ENCODE data around the gene GUCY1A1. TPM values are rescaled to one million over a fixed set of nuclear protein-coding genes. Genes with fewer than 3 reads are reported as not detected.
"Not testable (repeated sequence)": the region's sequence is repeated elsewhere in the genome, so short reads cannot be mapped to it uniquely, and the experiment has no call there.

The GUCY1A1 gene
- total RNA-seq, 4 donors from 2014 or later = 2.3 to 14.9 (median 7.8) TPM

DNA sequence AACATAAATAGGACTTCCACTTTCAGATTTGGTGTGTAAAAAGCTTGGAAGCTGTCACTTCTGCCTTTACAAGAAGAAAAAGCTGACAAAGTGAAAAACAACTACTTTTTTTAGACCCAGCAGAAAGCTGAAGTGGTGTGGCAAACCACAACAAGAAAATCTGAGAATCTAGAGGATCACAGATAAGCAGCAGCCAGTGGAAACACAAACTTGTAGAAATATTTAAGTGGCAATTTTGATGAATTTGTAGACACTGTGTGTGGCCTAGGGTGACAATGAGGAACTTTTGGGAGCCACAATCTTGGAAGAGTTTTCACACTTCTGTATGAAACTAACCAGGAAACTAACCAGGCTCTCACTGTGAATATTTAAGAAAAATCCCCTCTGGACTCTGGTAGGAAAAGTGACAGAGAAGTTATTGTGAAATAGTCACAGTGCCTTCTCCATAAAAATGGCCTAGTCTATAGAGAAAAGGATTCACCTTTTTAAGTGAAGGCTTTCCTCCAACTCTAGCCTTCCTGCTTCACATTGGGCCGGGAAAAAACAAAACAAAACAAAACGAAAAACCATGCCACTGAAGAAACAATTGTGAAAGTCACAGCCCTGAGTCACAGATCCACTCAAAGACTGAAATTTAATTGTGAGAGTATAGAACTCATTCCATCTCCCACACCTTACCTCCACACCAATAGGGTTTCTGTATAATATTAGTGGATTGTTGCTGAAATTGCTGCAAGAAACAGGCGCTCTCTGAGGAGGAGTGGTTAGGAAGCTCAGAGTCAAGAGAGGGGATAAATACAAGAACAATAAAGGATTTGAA lies 26.7 kb upstream of the GUCY1A1 start:
- no peaks in the 10 kb centered on the region for H3K9me3 ChIP-seq
- H3K4me1 ChIP-seq = no peaks in the 10 kb centered on the region
- H3K36me3 ChIP-seq = no peaks in the 10 kb centered on the region
- no peaks in the 10 kb centered on the region for H3K27me3 ChIP-seq
- H3K27ac ChIP-seq = no peak overlapping the region
- no peak for DNase-seq
- TF ChIP-seq, protein P1, sequence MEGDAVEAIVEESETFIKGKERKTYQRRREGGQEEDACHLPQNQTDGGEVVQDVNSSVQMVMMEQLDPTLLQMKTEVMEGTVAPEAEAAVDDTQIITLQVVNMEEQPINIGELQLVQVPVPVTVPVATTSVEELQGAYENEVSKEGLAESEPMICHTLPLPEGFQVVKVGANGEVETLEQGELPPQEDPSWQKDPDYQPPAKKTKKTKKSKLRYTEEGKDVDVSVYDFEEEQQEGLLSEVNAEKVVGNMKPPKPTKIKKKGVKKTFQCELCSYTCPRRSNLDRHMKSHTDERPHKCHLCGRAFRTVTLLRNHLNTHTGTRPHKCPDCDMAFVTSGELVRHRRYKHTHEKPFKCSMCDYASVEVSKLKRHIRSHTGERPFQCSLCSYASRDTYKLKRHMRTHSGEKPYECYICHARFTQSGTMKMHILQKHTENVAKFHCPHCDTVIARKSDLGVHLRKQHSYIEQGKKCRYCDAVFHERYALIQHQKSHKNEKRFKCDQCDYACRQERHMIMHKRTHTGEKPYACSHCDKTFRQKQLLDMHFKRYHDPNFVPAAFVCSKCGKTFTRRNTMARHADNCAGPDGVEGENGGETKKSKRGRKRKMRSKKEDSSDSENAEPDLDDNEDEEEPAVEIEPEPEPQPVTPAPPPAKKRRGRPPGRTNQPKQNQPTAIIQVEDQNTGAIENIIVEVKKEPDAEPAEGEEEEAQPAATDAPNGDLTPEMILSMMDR (IDR thresholded peaks at IDR 0.05) = no peak
- TF ChIP-seq POLR2A (IDR thresholded peaks at IDR 0.05) = no peak
- H3K4me3 ChIP-seq = no peak overlapping the region

DNA sequence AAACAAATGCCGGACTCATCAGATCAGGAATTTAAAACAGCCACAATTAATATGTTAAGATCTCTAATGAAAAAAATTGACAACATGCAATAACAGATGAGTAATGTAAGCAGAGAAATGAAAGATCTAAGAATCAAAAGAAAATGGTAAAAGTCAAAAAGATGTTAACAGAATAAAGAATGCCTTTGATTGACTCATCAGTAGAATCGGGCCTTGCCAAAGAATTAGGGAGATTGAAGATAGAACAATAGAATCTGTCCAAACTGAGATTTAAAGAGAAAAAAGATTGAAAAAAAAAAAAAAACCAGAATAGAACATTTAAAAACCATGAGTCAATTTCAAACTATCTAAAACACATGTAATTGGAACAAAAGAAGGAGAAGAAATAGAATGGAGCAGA lies 25.9 kb upstream of the GUCY1A1 start:
- H3K4me3 ChIP-seq = no peak overlapping the region

DNA sequence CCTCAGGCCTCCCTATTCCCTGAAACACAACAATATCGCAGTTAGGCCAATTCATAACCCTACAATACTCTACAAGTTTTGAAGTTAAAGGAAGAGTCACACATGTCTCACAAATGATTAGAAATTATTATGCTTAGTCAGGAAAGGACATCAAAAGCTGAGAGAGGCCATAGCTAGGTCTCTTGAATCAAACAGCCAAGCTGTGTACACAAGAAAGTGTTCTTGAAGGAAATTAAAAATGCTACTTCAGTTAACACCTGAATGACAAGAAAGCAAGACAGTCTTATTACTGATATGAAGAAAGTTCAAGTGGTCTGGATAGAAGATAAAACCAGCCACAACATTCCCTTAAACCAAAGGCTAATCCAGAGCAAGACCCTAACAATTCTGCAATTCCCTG lies 23.6 kb upstream of the GUCY1A1 start:
- no peaks in the 10 kb centered on the region for H3K36me3 ChIP-seq
- no peak for DNase-seq
- no peaks in the 10 kb centered on the region for H3K9me3 ChIP-seq
- TF ChIP-seq, protein P1 (IDR thresholded peaks at IDR 0.05) = no peak
- no peak for TF ChIP-seq POLR2A (IDR thresholded peaks at IDR 0.05)
- H3K27ac ChIP-seq = no peak overlapping the region
- H3K27me3 ChIP-seq = no peaks in the 10 kb centered on the region
- H3K4me1 ChIP-seq = no peaks in the 10 kb centered on the region
- H3K4me3 ChIP-seq = no peak overlapping the region

More for the DNA sequence above, 25.9 kb upstream of the GUCY1A1 start:
- Histone ChIP-seq H3K9me3 (no peaks in the 10 kb centered on the region), H3K4me1 (no peaks in the 10 kb centered on the region), H3K27ac (no peak overlapping the region), H3K27me3 (no peaks in the 10 kb centered on the region), H3K36me3 (no peaks in the 10 kb centered on the region)
- TF ChIP-seq, protein P1 (IDR thresholded peaks at IDR 0.05) = no peak
- DNase-seq = no peak

DNA sequence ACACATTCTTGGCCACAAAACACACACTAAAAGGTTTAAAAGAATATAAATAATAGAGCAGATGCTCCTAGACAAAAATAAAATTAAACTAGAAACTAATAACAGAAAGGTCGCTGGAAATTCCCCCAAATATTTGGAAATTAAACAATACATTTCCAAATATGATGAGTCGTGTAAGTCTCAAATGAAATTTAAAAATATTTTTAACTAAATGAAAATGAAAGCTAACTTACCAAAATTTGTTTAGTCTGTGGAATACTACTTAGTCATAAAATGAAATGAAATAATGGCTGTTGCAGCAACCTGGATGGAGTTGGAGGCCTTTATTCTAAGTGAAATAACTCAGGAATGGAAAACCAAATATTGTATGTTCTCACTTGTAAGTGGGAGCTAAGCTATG lies 20.6 kb upstream of the GUCY1A1 start:
- no peak for TF ChIP-seq POLR2A (IDR thresholded peaks at IDR 0.05)
- TF ChIP-seq, protein P1 (IDR thresholded peaks at IDR 0.05) = no peak
- no peaks in the 10 kb centered on the region for H3K27me3 ChIP-seq
- no peak for DNase-seq

DNA sequence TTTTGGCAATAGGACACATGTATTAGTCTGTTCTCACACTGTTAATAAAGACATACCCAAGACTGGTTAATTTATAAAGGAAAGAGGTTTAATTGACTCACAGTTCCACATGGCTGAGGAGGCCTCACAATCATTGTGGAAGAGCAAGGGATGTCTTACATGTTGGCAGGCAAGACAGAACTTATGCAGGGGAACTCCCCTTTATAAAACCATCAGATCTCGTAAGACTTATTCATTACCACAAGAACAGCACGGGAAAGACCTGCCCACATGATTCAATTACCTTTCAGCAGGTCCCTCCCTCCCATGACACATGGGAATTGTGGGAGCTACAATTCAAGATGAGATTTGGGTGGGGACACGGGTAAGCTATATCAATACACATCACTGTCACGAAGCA lies 15.9 kb upstream of the GUCY1A1 start:
- not testable (repeated sequence) for H3K9me3 ChIP-seq, H3K36me3 ChIP-seq, H3K4me1 ChIP-seq, H3K27me3 ChIP-seq, H3K27ac ChIP-seq, DNase-seq, H3K4me3 ChIP-seq

More for the DNA sequence above, 20.6 kb upstream of the GUCY1A1 start:
- no peak overlapping the region for H3K27ac ChIP-seq
- no peak overlapping the region for H3K4me3 ChIP-seq
- H3K9me3 ChIP-seq = no peaks in the 10 kb centered on the region
- H3K36me3 ChIP-seq = no peaks in the 10 kb centered on the region
- H3K4me1 ChIP-seq = no peaks in the 10 kb centered on the region

DNA sequence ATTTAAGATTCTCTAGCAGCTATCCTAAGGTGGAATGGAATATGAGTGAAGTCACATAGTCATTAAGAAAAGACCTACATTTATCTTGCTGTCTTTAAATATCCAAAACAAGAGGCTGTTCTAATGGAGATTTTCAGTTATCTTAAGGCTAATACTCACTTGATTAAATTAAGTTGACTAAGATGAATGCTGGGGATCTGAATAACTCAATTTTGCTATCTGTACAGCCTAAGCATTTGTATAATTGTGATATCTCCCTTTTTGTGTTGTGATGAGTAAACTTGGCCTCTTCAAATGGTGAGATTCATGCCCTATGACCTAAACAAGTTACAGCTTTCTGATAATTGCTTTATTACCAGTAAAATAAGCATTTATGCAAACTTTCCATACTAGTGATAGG lies 13.6 kb upstream of the GUCY1A1 start:
- H3K27ac ChIP-seq = no peak overlapping the region
- no peaks in the 10 kb centered on the region for H3K9me3 ChIP-seq
- no peak for DNase-seq
- H3K4me3 ChIP-seq = no peak overlapping the region
- TF ChIP-seq POLR2A (IDR thresholded peaks at IDR 0.05) = no peak
- TF ChIP-seq, protein P1 (IDR thresholded peaks at IDR 0.05) = no peak
- no peaks in the 10 kb centered on the region for H3K36me3 ChIP-seq
- H3K27me3 ChIP-seq = no peaks in the 10 kb centered on the region
- H3K4me1 ChIP-seq = no peaks in the 10 kb centered on the region
